Astrocyte of the hippocampus (primary cell): ENCODE data around the gene LMNTD2.
"Not testable (repeated sequence)": the region's sequence is repeated elsewhere in the genome, so short reads cannot be mapped to it uniquely, and the experiment has no call there.

ENCODE experiments used
- DNase-seq: peaks from one replicate; pipeline ENCODE4 v3.0.0; 2011; ENCODE audit warnings: low read depth, low spot score

Gene LMNTD2

DNA sequence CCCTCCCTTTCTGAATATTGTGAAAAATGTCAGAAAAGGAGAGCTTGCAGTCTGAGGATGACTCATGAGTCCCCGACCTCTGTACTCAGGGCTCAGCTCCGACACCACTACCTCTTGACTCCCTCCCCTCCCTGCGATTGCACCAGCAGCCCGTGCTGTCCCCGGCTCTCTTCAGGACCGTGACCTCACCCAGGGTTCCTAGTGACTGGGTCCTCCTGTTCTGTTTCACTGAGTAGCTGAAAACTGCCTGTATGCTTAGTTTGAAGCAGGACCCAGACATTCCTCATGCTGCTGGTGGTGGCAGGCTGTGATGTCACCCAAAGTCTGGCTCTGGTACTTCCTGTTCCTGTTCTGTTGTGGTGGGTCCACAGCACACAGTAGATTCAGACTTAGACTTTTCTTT, 27.4 kb upstream of the LMNTD2 start:
- DNase-seq = peak; percentile 66

GRCh38 chr11:587546-587945, 27.0 kb upstream of the LMNTD2 start:
- no peak for DNase-seq

GRCh38 chr11:586376-587316, 26.1 kb upstream of the LMNTD2 start:
- DNase-seq = no peak

- no peak for DNase-seq
These were observed 23.7 kb upstream of the LMNTD2 start for GRCh38 chr11:584287-584686.

DNA sequence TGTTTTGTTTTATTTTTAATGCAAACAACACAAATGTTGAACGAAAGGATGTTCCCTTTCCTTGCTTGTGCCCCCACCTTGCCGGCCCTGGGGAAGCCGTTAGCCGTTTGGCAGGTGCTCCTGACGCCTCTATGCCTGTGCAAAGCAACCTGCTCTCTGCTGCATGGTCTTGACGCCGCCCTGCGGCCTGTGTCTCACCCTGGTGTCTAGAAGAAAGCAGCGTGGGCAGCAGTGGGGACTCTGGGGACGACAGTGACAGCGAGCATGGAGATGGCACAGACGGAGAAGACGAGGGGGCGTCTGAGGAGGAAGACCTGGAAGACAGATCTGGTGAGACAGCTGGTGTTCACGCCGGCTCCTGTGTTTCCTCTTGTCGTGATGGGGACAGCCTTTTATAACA, 21.2 kb upstream of the LMNTD2 start:
- no peak for DNase-seq

DNA sequence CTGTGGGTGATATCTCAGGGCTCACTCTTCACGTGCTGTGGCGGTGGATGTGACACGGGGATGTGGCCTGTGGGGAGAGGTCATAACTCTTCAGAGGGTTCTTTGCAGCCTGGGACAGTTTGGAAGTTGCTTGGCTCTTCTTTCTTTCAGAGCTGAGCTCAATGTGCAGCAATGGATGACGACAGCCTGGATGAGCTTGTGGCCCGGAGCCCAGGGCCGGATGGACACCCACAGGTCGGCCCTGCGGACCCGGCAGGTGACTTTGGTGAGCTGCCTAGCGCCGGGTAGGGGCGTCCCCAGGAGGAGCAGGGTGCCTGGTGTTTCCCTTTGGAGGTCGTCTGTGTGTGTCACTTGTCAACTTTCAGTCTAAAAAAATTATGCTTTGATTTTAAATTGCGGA, 20.8 kb upstream of the LMNTD2 start:
- DNase-seq = no peak

- peak; percentile 27 for DNase-seq
These were observed 19.5 kb upstream of the LMNTD2 start for GRCh38 chr11:579830-580601.

- no peak for DNase-seq
These were observed 17.9 kb upstream of the LMNTD2 start for GRCh38 chr11:578276-579035.

GRCh38 chr11:577611-577894, 17.0 kb upstream of the LMNTD2 start:
- no peak for DNase-seq

DNA sequence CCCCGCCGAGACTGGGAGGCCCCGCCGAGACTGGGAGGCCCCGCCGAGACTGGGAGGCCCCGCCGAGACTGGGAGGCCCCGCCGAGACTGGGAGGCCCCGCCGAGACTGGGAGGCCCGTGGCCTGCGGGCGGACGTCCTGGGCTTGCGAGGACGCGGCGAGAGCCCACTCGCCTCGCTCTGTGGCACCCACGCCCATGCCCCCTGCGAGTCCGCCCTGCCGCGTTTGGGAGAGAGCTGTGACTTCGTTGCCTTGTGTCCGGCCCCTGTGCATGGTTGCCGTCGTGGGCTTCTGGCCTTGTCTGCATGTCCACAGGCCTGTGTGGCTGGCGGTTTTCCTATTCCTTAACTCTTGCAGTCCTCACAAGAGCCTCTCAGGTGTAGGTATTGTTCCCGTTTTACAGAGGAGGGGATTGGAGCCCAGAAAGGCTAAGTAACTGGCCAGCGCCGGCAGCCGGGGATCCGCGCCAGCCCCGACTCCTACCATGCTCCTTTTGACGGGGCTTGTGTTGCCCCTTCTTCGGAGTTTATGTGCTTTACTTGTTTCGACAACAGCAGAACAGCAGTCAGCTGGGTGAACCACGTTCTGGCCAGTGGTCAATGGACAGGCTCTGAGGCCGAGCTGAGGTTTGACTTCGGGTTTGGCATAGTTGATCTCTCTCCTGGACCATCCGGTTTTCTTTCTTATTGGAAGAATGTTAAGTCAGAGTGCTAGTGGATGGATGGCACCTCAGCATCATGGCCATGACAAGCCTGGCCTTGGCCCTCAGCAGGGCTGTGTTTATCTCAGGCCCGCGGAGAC, 16.5 kb upstream of the LMNTD2 start:
- DNase-seq = peak; percentile 27

GRCh38 chr11:575996-576768, 15.6 kb upstream of the LMNTD2 start, which contains the start of gene PHRF1:
PHRF1 (plus strand) TSS chr11:576470; CDS start chr11:581513, 5,043 bp downstream.
- peak; percentile 97 for DNase-seq

DNA sequence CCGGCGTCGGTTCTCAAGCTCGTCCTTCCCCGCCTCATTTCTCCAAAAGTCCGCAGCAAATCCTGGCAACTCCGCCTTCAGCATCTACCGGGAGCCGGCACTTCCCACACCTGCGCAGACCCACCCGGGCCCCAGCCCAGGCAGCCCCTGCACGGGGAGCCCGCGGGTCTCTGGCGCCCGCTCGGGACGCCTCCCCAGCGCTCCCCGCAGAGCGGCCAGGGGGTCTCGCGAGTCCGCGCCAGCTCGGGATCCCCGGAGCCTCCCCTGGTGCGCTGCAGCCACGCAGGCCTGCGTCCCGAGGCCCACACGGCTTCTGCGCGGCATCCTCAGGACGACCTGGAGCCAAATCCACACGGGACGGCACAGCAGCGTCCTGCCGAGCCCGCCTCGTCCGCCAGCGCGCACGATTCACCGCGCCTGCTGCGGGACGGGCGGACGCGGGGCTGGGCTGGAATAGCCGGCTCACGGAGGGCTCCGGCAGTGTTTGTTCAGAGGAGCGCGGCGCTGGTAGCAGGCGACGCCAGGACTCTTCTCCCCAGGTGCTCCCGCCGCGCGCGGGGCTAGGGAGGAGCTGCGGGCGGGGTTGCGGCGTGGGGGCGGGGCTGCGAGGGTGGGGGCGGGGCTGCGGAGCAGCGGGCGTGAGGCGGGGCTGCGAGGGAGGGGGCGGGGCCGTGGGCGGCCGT, 14.9 kb upstream of the LMNTD2 start:
- DNase-seq = peak; percentile 56

DNA sequence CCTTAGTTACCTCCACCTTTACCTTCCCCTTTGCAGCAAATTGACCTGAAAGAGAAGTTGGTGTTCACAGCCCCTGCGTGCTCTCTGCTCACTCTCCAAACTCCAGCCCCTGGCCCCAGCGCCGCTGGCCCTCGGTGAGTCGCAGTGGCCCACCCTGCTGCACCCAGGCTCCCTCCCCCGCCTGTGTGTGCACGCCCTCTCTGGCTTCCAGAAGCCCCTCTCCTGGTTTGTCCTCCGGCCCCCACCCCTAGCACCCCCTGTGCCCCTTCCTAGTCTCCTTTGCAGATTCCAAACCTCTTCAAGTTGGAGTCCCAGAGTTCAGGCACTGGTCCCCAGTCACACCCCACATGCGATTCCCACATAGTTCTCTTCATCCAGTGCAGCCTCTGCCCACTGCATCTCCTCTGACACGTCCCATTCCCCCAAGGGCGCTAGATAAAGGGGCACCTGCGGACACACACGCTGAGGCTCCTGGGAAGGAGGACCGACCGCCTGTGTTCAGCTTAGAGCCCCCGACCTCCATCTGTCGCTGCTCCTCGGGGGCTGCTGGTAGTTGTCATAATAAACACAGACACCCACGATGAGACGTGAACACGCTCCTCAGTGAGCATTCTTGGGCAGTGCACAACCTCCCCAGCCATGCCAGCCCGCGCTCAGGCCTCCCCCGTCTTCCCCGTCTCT, 14.2 kb upstream of the LMNTD2 start:
- no peak for DNase-seq

GRCh38 chr11:574031-574570, 13.6 kb upstream of the LMNTD2 start:
- not testable (repeated sequence) for DNase-seq

DNA sequence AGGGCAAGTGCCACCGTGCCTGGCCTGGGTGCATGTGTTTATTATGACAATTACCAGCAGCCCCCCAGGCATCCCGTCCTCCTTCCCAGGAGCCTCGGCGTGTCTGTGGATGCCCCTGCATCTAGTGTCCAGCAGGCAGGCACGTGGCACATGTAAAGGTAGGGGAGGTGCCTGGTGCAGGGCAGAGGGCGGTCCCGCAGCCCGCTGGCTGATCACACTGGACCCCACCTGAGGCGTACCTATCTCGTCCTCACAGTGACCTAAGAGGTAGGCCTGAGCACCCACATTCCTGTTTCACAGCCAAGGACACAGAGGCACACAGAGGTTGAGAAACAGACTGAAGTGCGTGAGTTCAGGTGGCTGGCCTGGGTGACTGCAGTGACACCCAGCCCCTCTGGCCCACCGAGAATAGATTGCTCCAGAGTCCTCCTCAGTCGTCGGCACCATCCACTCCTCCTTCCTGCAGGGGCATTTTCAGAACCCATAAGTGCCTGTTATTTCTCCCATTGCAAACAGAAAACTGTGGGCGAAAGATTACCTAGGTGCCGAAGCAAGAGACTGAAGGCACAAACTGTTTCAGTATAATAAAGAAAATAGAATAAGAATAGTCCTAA, 12.7 kb upstream of the LMNTD2 start:
- DNase-seq = no peak

DNA sequence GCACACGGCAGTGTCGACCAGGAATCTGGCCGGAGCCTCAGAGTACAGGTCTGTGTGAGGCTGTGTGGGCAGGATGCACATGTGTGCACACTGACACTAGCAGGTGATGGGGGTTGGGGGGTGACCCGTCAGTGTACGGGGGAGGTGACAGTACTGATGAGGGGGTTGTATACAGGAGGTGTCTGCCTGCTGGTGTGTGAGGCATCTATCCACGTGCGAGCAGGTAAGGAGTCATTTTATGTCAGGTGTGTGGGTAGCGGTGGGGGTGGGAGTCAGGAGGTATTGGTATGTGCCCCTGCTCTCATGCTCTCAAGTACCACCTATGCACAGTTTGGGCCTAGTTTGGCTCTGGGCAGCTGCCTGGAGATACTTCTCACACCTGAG, 11.3 kb upstream of the LMNTD2 start:
- no peak for DNase-seq

DNA sequence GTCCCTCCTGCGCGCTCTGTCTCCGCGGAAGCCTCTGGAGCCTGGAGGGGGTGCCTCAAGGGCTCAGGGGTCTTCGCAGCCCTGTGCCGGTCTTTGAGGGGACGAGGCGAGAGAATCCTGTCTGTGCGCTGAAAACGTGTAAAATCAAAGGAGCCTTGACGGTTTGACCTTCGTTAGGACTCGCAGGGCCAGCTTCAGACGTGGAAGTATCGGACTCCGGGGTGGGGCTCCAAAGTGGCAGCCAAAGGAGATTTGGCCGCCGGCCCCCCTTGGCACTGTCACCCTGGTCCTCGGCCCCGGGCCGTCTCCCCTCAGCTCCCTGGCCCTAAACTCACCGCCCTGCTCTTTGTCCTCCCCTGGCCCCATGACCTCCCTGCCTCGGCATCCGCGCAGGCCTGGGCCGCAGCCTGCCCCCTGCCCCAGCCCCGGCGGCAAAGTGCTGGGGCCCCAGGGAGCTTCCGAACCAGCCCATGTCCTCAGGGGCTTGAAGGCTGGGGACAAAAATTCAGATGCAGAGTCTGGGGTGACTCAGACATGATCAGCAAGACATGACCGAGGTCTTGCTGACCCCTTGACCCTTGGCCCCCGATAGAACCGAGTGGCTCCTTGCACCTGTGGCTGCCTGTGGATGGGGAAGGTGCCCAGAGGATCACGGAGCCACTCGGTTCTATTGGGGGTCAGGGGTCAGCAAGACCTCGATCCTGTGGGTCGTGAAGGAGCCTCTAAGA, 8.8 kb upstream of the LMNTD2 start:
- no peak for DNase-seq
